Trophoblast cell (in vitro differentiated cells and primary cell): Measurements from ENCODE around the gene SKI.

Experiments used
- DNase-seq, 2 donors: peaks; one replicate each; pipeline ENCODE4 v3.0.0-alpha.2; 2016
- H2AFZ ChIP-seq: 2 replicates; pipeline ENCODE4 v1.6.1; 2013; ENCODE audit warnings: low read length, moderate library complexity, mild to moderate bottlenecking; ENCODE audit not compliant: insufficient read depth, poor library complexity
- H2AK5ac ChIP-seq: 2 replicates; pipeline ENCODE4 v1.6.1; 2013; ENCODE audit warnings: mild to moderate bottlenecking, low read length
- H2BK120ac ChIP-seq: 2 replicates; pipeline ENCODE4 v1.6.1; 2013; ENCODE audit warnings: low read length, mild to moderate bottlenecking, moderate library complexity; ENCODE audit not compliant: insufficient read depth, poor library complexity
- H2BK12ac ChIP-seq: 2 replicates; pipeline ENCODE4 v1.6.1; 2013; ENCODE audit warnings: mild to moderate bottlenecking, low read length, moderate library complexity
- H2BK5ac ChIP-seq: 2 replicates; pipeline ENCODE4 v1.6.1; 2013; ENCODE audit warnings: low read length, low read depth, moderate library complexity, mild to moderate bottlenecking; ENCODE audit not compliant: poor library complexity
- H3K14ac ChIP-seq: 2 replicates; pipeline ENCODE4 v1.6.1; 2013; ENCODE audit warnings: mild to moderate bottlenecking, low read length
- H3K18ac ChIP-seq: 2 replicates; pipeline ENCODE4 v1.6.1; 2013; ENCODE audit warnings: mild to moderate bottlenecking, low read length
- H3K23ac ChIP-seq: 2 replicates; pipeline ENCODE4 v1.6.1; 2013; ENCODE audit warnings: low read length
- H3K27ac ChIP-seq: 2 replicates; pipeline ENCODE4 v1.5.1; 2013; ENCODE audit warnings: low read depth, mild to moderate bottlenecking, inconsistent platforms, low read length, moderate library complexity
- H3K27me3 ChIP-seq: 2 replicates; pipeline ENCODE4 v1.6.1; 2013; ENCODE audit warnings: inconsistent platforms, mild to moderate bottlenecking, low read length, moderate library complexity; ENCODE audit not compliant: insufficient read depth
- H3K36me3 ChIP-seq, 2 experiments: 1 replicate in 1 of 2; 2 replicates in 1 of 2; pipeline ENCODE4 v1.6.1; 2013; ENCODE audit warnings: low read length in 2 of 2, mild to moderate bottlenecking in 2 of 2, moderate library complexity in 1 of 2; ENCODE audit not compliant: insufficient read depth in 2 of 2, control insufficient read depth in 1 of 2
- H3K4ac ChIP-seq: 2 replicates; pipeline ENCODE4 v1.6.1; 2013; ENCODE audit warnings: low read depth, mild to moderate bottlenecking, low read length, moderate library complexity
- H3K4me1 ChIP-seq, 2 experiments: 1 replicate in 1 of 2; 2 replicates in 1 of 2; pipeline ENCODE4 v1.6.1; 2013; ENCODE audit warnings: low read length in 2 of 2, mild to moderate bottlenecking in 2 of 2, moderate library complexity in 1 of 2; ENCODE audit not compliant: insufficient read depth in 2 of 2, control insufficient read depth in 1 of 2
- H3K4me2 ChIP-seq: 2 replicates; pipeline ENCODE4 v1.6.1; 2013; ENCODE audit warnings: inconsistent platforms, mild to moderate bottlenecking, low read length, moderate library complexity
- H3K4me3 ChIP-seq: 2 replicates; pipeline ENCODE4 v1.5.1; 2013; ENCODE audit warnings: mild to moderate bottlenecking, low read depth, low read length, inconsistent platforms
- H3K79me1 ChIP-seq: one replicate; pipeline ENCODE4 v1.6.1; 2013; ENCODE audit warnings: low read length
- H3K79me2 ChIP-seq: 2 replicates; pipeline ENCODE4 v1.6.1; 2013; ENCODE audit warnings: low read length, mild to moderate bottlenecking; ENCODE audit not compliant: control insufficient read depth, insufficient read depth, poor library complexity
- H3K9ac ChIP-seq: 2 replicates; pipeline ENCODE4 v1.6.1; 2013; ENCODE audit warnings: mild to moderate bottlenecking, low read length
- H3K9me3 ChIP-seq: 2 replicates; pipeline ENCODE4 v1.6.1; 2013; ENCODE audit warnings: low read depth, mild to moderate bottlenecking, control low read depth, inconsistent platforms, low read length; ENCODE audit not compliant: insufficient read depth
- H4K12ac ChIP-seq: 2 replicates; pipeline ENCODE4 v1.6.1; 2013; ENCODE audit warnings: low read depth, mild to moderate bottlenecking, low read length, moderate library complexity
- H4K8ac ChIP-seq: 2 replicates; pipeline ENCODE4 v1.6.1; 2013; ENCODE audit warnings: low read depth, mild to moderate bottlenecking, low read length, moderate library complexity
- H4K91ac ChIP-seq: one replicate; pipeline ENCODE4 v1.6.1; 2013; ENCODE audit warnings: low read depth, mild to moderate bottlenecking, low read length, moderate library complexity
- WGBS: extraction: QIAGEN DNeasy Blood & Tissue Kit; methylation state at CpG from one replicate; pipeline ENCODE4 v1.1.7; 2013; ENCODE audit warnings: missing lambda C conversion rate; ENCODE audit not compliant: insufficient read length, insufficient coverage; ENCODE audit errors: extremely low coverage; 5-methylcytosine and 5-hydroxymethylcytosine counted together

The SKI gene

GRCh38 chr1:2304282-2304681 lies 76.2 kb downstream of the SKI start:
- Histone ChIP-seq H3K9ac (no peak overlapping the region), H3K4me2 (no peak overlapping the region), H3K27me3 (no peaks in the 10 kb centered on the region), H3K79me2 (peaks cover 11% of the 10 kb centered on the region), H3K4me1 (peaks cover 3 to 9% of the 10 kb centered on the region in 2 experiments), H2AFZ (no peak overlapping the region), H3K4ac (no peak overlapping the region), H3K23ac (no peak overlapping the region), H4K12ac (no peak overlapping the region), H3K18ac (no peak overlapping the region), H3K9me3 (no peaks in the 10 kb centered on the region), H2BK5ac (no peak overlapping the region), H2AK5ac (no peak overlapping the region), H2BK12ac (no peak overlapping the region), H3K14ac (no peak overlapping the region), H3K4me3 (no peak overlapping the region), H3K27ac (no peak overlapping the region), H4K91ac (no peak overlapping the region), H4K8ac (no peak overlapping the region), H2BK120ac (no peak overlapping the region), H3K36me3 (peaks cover 68 to 70% of the 10 kb centered on the region in 2 experiments), H3K79me1 (no peaks in the 10 kb centered on the region)
- DNase-seq = no peak
- no CpG with 5 or more reads among the region's 22 CpGs for WGBS

GRCh38 chr1:2304921-2305681 lies 77.0 kb downstream of the SKI start:
- Histone ChIP-seq H3K4me3 (no peak overlapping the region), H4K91ac (no peak overlapping the region), H3K23ac (no peak overlapping the region), H3K18ac (no peak overlapping the region), H3K27ac (no peak overlapping the region), H2AK5ac (no peak overlapping the region), H3K79me2 (peaks cover 6% of the 10 kb centered on the region), H3K27me3 (no peaks in the 10 kb centered on the region), H2BK5ac (no peak overlapping the region), H3K9ac (no peak overlapping the region), H2BK120ac (no peak overlapping the region), H3K79me1 (no peaks in the 10 kb centered on the region), H2BK12ac (no peak overlapping the region), H4K8ac (no peak overlapping the region), H3K14ac (no peak overlapping the region), H2AFZ (no peak overlapping the region), H3K4me1 (peaks cover 0 to 3% of the 10 kb centered on the region in 2 experiments), H3K4ac (no peak overlapping the region), H3K36me3 (peaks cover 70 to 71% of the 10 kb centered on the region in 2 experiments), H3K9me3 (no peaks in the 10 kb centered on the region), H3K4me2 (no peak overlapping the region), H4K12ac (no peak overlapping the region)
- no peak for DNase-seq
- WGBS = no CpG with 5 or more reads among the region's 49 CpGs

GRCh38 chr1:2306151-2306978 lies 78.2 kb downstream of the SKI start:
- no peak overlapping the region for H2BK12ac ChIP-seq
- no peak overlapping the region for H4K12ac ChIP-seq
- no peak overlapping the region for H3K9ac ChIP-seq
- DNase-seq = peak; percentile 61 to 73
- WGBS = no CpG with 5 or more reads among the region's 81 CpGs
- H2BK5ac ChIP-seq = no peak overlapping the region
- H3K27ac ChIP-seq = no peak overlapping the region
- no peak overlapping the region for H2AFZ ChIP-seq
- H3K14ac ChIP-seq = no peak overlapping the region
- H3K18ac ChIP-seq = no peak overlapping the region
- no peak overlapping the region for H2AK5ac ChIP-seq
- no peak overlapping the region for H4K91ac ChIP-seq
- H4K8ac ChIP-seq = no peak overlapping the region
- H3K36me3 ChIP-seq = peaks cover 75 to 77% of the 10 kb centered on the region in 2 experiments
- H3K4me3 ChIP-seq = no peak overlapping the region
- no peaks in the 10 kb centered on the region for H3K79me2 ChIP-seq
- H3K79me1 ChIP-seq = peaks cover 2% of the 10 kb centered on the region
- H3K4me1 ChIP-seq = peaks cover 2 to 3% of the 10 kb centered on the region in 2 experiments
- H3K4me2 ChIP-seq = no peak overlapping the region
- H3K23ac ChIP-seq = no peak overlapping the region
- H2BK120ac ChIP-seq = no peak overlapping the region
- no peak overlapping the region for H3K4ac ChIP-seq
- H3K27me3 ChIP-seq = no peaks in the 10 kb centered on the region
- H3K9me3 ChIP-seq = no peaks in the 10 kb centered on the region

GRCh38 chr1:2307064-2307605 lies 79.0 kb downstream of the SKI start:
- no peak for DNase-seq
- no peak overlapping the region for H3K4me2 ChIP-seq
- no peak overlapping the region for H3K9ac ChIP-seq
- no peak overlapping the region for H3K14ac ChIP-seq
- H2AK5ac ChIP-seq = no peak overlapping the region
- H2BK5ac ChIP-seq = no peak overlapping the region
- no peak overlapping the region for H4K12ac ChIP-seq
- no peak overlapping the region for H2BK12ac ChIP-seq
- peaks cover 4% of the 10 kb centered on the region for H3K79me1 ChIP-seq
- no peak overlapping the region for H3K18ac ChIP-seq
- no peak overlapping the region for H3K27ac ChIP-seq
- H3K36me3 ChIP-seq = peaks cover 72 to 75% of the 10 kb centered on the region in 2 experiments
- no peak overlapping the region for H3K23ac ChIP-seq
- no peaks in the 10 kb centered on the region for H3K79me2 ChIP-seq
- WGBS = no CpG with 5 or more reads among the region's 41 CpGs
- H4K91ac ChIP-seq = no peak overlapping the region
- no peaks in the 10 kb centered on the region for H3K27me3 ChIP-seq
- peaks cover 4 to 8% of the 10 kb centered on the region in 2 experiments for H3K4me1 ChIP-seq
- H3K4me3 ChIP-seq = no peak overlapping the region
- H3K4ac ChIP-seq = no peak overlapping the region
- H4K8ac ChIP-seq = no peak overlapping the region
- no peak overlapping the region for H2BK120ac ChIP-seq
- no peak overlapping the region for H2AFZ ChIP-seq
- H3K9me3 ChIP-seq = no peaks in the 10 kb centered on the region
